ENCODE data around the gene RNF32.
"Not testable (repeated sequence)": the region's sequence is repeated elsewhere in the genome, so short reads cannot be mapped to it uniquely, and the experiment has no call there.

The RNF32 gene

GRCh38 chr7:156676263-156676662 lies 35.7 kb downstream of the RNF32 start:
- DNase-seq = no peak

GRCh38 chr7:156677374-156678054 lies 36.9 kb downstream of the RNF32 start:
- no peak for DNase-seq

- DNase-seq = no peak
These were observed 39.7 kb downstream of the RNF32 start for GRCh38 chr7:156680281-156680680.

- DNase-seq = no peak
These were observed 42.4 kb downstream of the RNF32 start for GRCh38 chr7:156682928-156683327.

GRCh38 chr7:156684251-156684650 lies 43.7 kb downstream of the RNF32 start:
- DNase-seq = no peak

GRCh38 chr7:156684661-156685060 lies 44.1 kb downstream of the RNF32 start:
- no peak for DNase-seq

GRCh38 chr7:156691764-156692163 lies 51.2 kb downstream of the RNF32 start:
- no peak for DNase-seq

- no peak for DNase-seq
These were observed 52.3 kb downstream of the RNF32 start for GRCh38 chr7:156692849-156693248.

GRCh38 chr7:156693627-156694026 lies 53.1 kb downstream of the RNF32 start:
- no peak for DNase-seq

GRCh38 chr7:156697283-156697682 lies 56.7 kb downstream of the RNF32 start:
- not testable (repeated sequence) for DNase-seq

GRCh38 chr7:156698512-156698911 lies 57.9 kb downstream of the RNF32 start:
- not testable (repeated sequence) for DNase-seq

GRCh38 chr7:156701787-156702186 lies 61.2 kb downstream of the RNF32 start:
- DNase-seq = not testable (repeated sequence)

GRCh38 chr7:156702399-156702798 lies 61.8 kb downstream of the RNF32 start:
- DNase-seq = no peak

GRCh38 chr7:156703209-156703608 lies 62.6 kb downstream of the RNF32 start:
- no peak for DNase-seq

- DNase-seq = no peak
These were observed 63.4 kb downstream of the RNF32 start for GRCh38 chr7:156703773-156704482.

- DNase-seq = peak; percentile 50
These were observed 81.7 kb downstream of the RNF32 start for GRCh38 chr7:156722043-156722826.

GRCh38 chr7:156725073-156725472 lies 84.5 kb downstream of the RNF32 start:
- DNase-seq = peak; percentile 57

GRCh38 chr7:156725936-156726335 lies 85.4 kb downstream of the RNF32 start:
- no peak for DNase-seq
